Activated CD4-positive, alpha-beta memory T cell treated with anti-CD3 and anti-CD28 coated beads for 36 hours (primary cell): ENCODE data around the gene RNF13. TPM values are rescaled to one million over a fixed set of nuclear protein-coding genes. Genes with fewer than 3 reads are reported as not detected.

Source experiments
- CTCF ChIA-PET: fragments of 350-600 bp; sonication (Branson Sonifier 250); formaldehyde crosslinking; loops from one replicate; lab custom pipeline; 2021; ENCODE audit warnings: antibody characterized with exemption, inconsistent platforms; lab: Charles Lee
- POLR2A ChIA-PET: fragments of 350-600 bp; sonication (Branson Sonifier 250); formaldehyde crosslinking; loops from one replicate; lab custom pipeline; 2021; ENCODE audit warnings: antibody characterized with exemption; lab: Charles Lee
- DNase-seq: peaks from one replicate; pipeline ENCODE4 v3.0.0-alpha.2; 2020
- H3K27ac Mint-ChIP-seq: one replicate; pipeline ENCODE4 v1.8.0; 2021; ENCODE audit warnings: mixed read lengths
- H3K27me3 Mint-ChIP-seq: one replicate; pipeline ENCODE4 v1.8.0; 2021; ENCODE audit warnings: mixed read lengths
- H3K36me3 Mint-ChIP-seq: one replicate; pipeline ENCODE4 v1.8.0; 2021; ENCODE audit warnings: mixed read lengths
- H3K4me1 Mint-ChIP-seq: one replicate; pipeline ENCODE4 v1.8.0; 2021; ENCODE audit warnings: low read depth, mixed read lengths
- H3K4me3 Mint-ChIP-seq: one replicate; pipeline ENCODE4 v1.8.0; 2021; ENCODE audit warnings: mild to moderate bottlenecking, mixed read lengths
- H3K9me3 Mint-ChIP-seq: one replicate; pipeline ENCODE4 v1.8.0; 2021; ENCODE audit warnings: mixed read lengths
- intact Hi-C: fragments of 100-400 bp; cut with micrococcal nuclease; formaldehyde crosslinking; loops from one replicate; pipeline ENCODE4 v1.15.1; 2023
- total RNA-seq, 2 experiments: library from RNA; stranded (reverse); gene quantifications; one replicate each; pipeline ENCODE4 v1.2.3, GENCODE V29; 2021

RNF13 gene
- total RNA-seq, 2 experiments from 2014 or later, result 29.4 to 31.5 TPM

GRCh38 chr3:149777414-149778214 is 35.4 kb upstream of the RNF13 start:
- ChIA-PET POLR2A (no interaction called here), CTCF (interaction anchor here (0.7 to 2.4 kb wide), 3 partner anchors 11 to 209 kb away, joined by 3 to 7 read pairs (median 4); no protein-coding TSS in a partner anchor)
- Mint-ChIP-seq H3K4me3 (no peak overlapping the region), H3K9me3 (no peaks in the 10 kb centered on the region), H3K36me3 (no peaks in the 10 kb centered on the region), H3K27me3 (peaks cover 5% of the 10 kb centered on the region), H3K4me1 (no peaks in the 10 kb centered on the region), H3K27ac (no peak overlapping the region)
- DNase-seq, result no peak
- intact Hi-C loops, result no loop called here

GRCh38 chr3:149781211-149781610 is 31.8 kb upstream of the RNF13 start:
- ChIA-PET POLR2A (no interaction called here), CTCF (no interaction called here)
- no peak for DNase-seq
- Mint-ChIP-seq H3K27me3 (peaks cover 5% of the 10 kb centered on the region), H3K9me3 (no peaks in the 10 kb centered on the region), H3K4me3 (no peak overlapping the region), H3K27ac (no peak overlapping the region), H3K36me3 (no peaks in the 10 kb centered on the region), H3K4me1 (no peaks in the 10 kb centered on the region)
- intact Hi-C loops, result no loop called here

- DNase-seq, result no peak
- Mint-ChIP-seq H3K36me3 (peaks cover 2% of the 10 kb centered on the region), H3K4me1 (no peaks in the 10 kb centered on the region), H3K27me3 (peaks cover 5% of the 10 kb centered on the region), H3K27ac (no peak overlapping the region), H3K4me3 (no peak overlapping the region), H3K9me3 (no peaks in the 10 kb centered on the region)
- intact Hi-C loops, result no loop called here
- POLR2A ChIA-PET, result no interaction called here
- CTCF ChIA-PET, result interaction anchor here (0.6 to 1.6 kb wide), 4 partner anchors 10 to 213 kb away, joined by 3 to 9 read pairs (median 4); no protein-coding TSS in a partner anchor
These were observed 31.3 kb upstream of the RNF13 start for GRCh38 chr3:149781741-149782140.

GRCh38 chr3:149783576-149783975 is 29.4 kb upstream of the RNF13 start:
- peaks cover 2% of the 10 kb centered on the region for H3K36me3 Mint-ChIP-seq
- intact Hi-C loops, result no loop called here
- DNase-seq, result no peak
- peaks cover 6% of the 10 kb centered on the region for H3K27me3 Mint-ChIP-seq
- no peaks in the 10 kb centered on the region for H3K4me1 Mint-ChIP-seq
- ChIA-PET CTCF (interaction anchor here (1.1 to 1.6 kb wide), 3 partner anchors 12 to 303 kb away, joined by 3 to 4 read pairs (median 3); no protein-coding TSS in a partner anchor), POLR2A (no interaction called here)
- no peak overlapping the region for H3K27ac Mint-ChIP-seq
- H3K4me3 Mint-ChIP-seq, result no peak overlapping the region
- no peaks in the 10 kb centered on the region for H3K9me3 Mint-ChIP-seq

- peaks cover 2% of the 10 kb centered on the region for H3K36me3 Mint-ChIP-seq
- no peaks in the 10 kb centered on the region for H3K9me3 Mint-ChIP-seq
- ChIA-PET CTCF (interaction anchor here (1.1 to 1.3 kb wide), 2 partner anchors 13 to 303 kb away, joined by 3 to 4 read pairs; no protein-coding TSS in a partner anchor), POLR2A (no interaction called here)
- no peak overlapping the region for H3K4me3 Mint-ChIP-seq
- DNase-seq, result no peak
- H3K27ac Mint-ChIP-seq, result no peak overlapping the region
- intact Hi-C loops, result no loop called here
- peaks cover 6% of the 10 kb centered on the region for H3K27me3 Mint-ChIP-seq
- H3K4me1 Mint-ChIP-seq, result no peaks in the 10 kb centered on the region
These were observed 28.8 kb upstream of the RNF13 start for GRCh38 chr3:149784064-149784704.

GRCh38 chr3:149790268-149790667 is 22.7 kb upstream of the RNF13 start:
- peaks cover 2% of the 10 kb centered on the region for H3K36me3 Mint-ChIP-seq
- POLR2A ChIA-PET, result no interaction called here

GRCh38 chr3:149790698-149791097 is 22.3 kb upstream of the RNF13 start:
- Mint-ChIP-seq H3K27ac (no peak overlapping the region), H3K36me3 (peaks cover 2% of the 10 kb centered on the region), H3K4me1 (no peaks in the 10 kb centered on the region), H3K27me3 (peaks cover 19% of the 10 kb centered on the region), H3K4me3 (no peak overlapping the region), H3K9me3 (no peaks in the 10 kb centered on the region)
- POLR2A ChIA-PET, result no interaction called here
- no peak for DNase-seq
- CTCF ChIA-PET, result no interaction called here
- intact Hi-C loops, result no loop called here

More at GRCh38 chr3:149790268-149790667, 22.7 kb upstream of the RNF13 start:
- Mint-ChIP-seq H3K9me3 (no peaks in the 10 kb centered on the region), H3K4me3 (no peak overlapping the region), H3K27me3 (peaks cover 19% of the 10 kb centered on the region), H3K4me1 (no peaks in the 10 kb centered on the region), H3K27ac (no peak overlapping the region)
- no peak for DNase-seq
- intact Hi-C loops, result no loop called here
- CTCF ChIA-PET, result no interaction called here

GRCh38 chr3:149792452-149793270 is 20.4 kb upstream of the RNF13 start, which contains the start of gene ANKUB1:
Gene ANKUB1 (minus strand): TSS chr3:149792554. CDS start chr3:149792366, 188 bp downstream.
- ChIA-PET POLR2A (no interaction called here), CTCF (interaction anchor here (1.2 kb wide), 1 partner anchor 16 kb away, joined by 5 read pairs; no protein-coding TSS in a partner anchor)
- no peaks in the 10 kb centered on the region for H3K9me3 Mint-ChIP-seq
- H3K27me3 Mint-ChIP-seq, result peaks cover 18% of the 10 kb centered on the region
- H3K36me3 Mint-ChIP-seq, result no peaks in the 10 kb centered on the region
- no peaks in the 10 kb centered on the region for H3K4me1 Mint-ChIP-seq
- H3K4me3 Mint-ChIP-seq, result no peak within 1 kb of the TSS
- no peak within 1 kb of the TSS for H3K27ac Mint-ChIP-seq
- DNase-seq, result no peak
- intact Hi-C loops, result no loop called here

- CTCF ChIA-PET, result interaction anchor here (2.0 kb wide), 1 partner anchor 12 kb away, joined by 11 read pairs; no protein-coding TSS in a partner anchor
- H3K4me1 Mint-ChIP-seq, result no peaks in the 10 kb centered on the region
- intact Hi-C loops, result no loop called here
- H3K27ac Mint-ChIP-seq, result no peak overlapping the region
- POLR2A ChIA-PET, result no interaction called here
- H3K36me3 Mint-ChIP-seq, result no peaks in the 10 kb centered on the region
- no peaks in the 10 kb centered on the region for H3K9me3 Mint-ChIP-seq
- DNase-seq, result no peak
- no peak overlapping the region for H3K4me3 Mint-ChIP-seq
- H3K27me3 Mint-ChIP-seq, result peaks cover 6% of the 10 kb centered on the region
These were observed 17.0 kb upstream of the RNF13 start for GRCh38 chr3:149796026-149796425.

- no peaks in the 10 kb centered on the region for H3K4me1 Mint-ChIP-seq
- intact Hi-C loops, result no loop called here
These were observed 12.3 kb upstream of the RNF13 start for GRCh38 chr3:149800693-149801092.

GRCh38 chr3:149801195-149801594 is 11.8 kb upstream of the RNF13 start:
- Mint-ChIP-seq H3K27me3 (peaks cover 2% of the 10 kb centered on the region), H3K27ac (no peak overlapping the region), H3K4me1 (no peaks in the 10 kb centered on the region), H3K4me3 (no peak overlapping the region), H3K36me3 (no peaks in the 10 kb centered on the region), H3K9me3 (no peaks in the 10 kb centered on the region)
- ChIA-PET CTCF (no interaction called here), POLR2A (no interaction called here)
- intact Hi-C loops, result no loop called here
- DNase-seq, result no peak

More at GRCh38 chr3:149800693-149801092, 12.3 kb upstream of the RNF13 start:
- H3K27me3 Mint-ChIP-seq, result peaks cover 2% of the 10 kb centered on the region
- H3K4me3 Mint-ChIP-seq, result no peak overlapping the region
- ChIA-PET POLR2A (no interaction called here), CTCF (interaction anchor here (0.6 kb wide), 1 partner anchor 230 kb away, joined by 3 read pairs; no protein-coding TSS in a partner anchor)
- DNase-seq, result no peak
- H3K9me3 Mint-ChIP-seq, result no peaks in the 10 kb centered on the region
- no peak overlapping the region for H3K27ac Mint-ChIP-seq
- H3K36me3 Mint-ChIP-seq, result no peaks in the 10 kb centered on the region
